Measurements from ENCODE around the gene DCUN1D2. TPM values are rescaled to one million over a fixed set of nuclear protein-coding genes. Genes with fewer than 3 reads are reported as not detected.

The DCUN1D2 gene
- total RNA-seq, 1 donor from 2014 or later = 17.0 TPM

GRCh38 chr13:113420833-113421600, 69.5 kb downstream of the DCUN1D2 start:
- TF ChIP-seq CTCF (IDR thresholded peaks at IDR 0.05) = no peak
- Mint-ChIP-seq H3K4me1 (ENCODE audit: low read depth) (peaks cover 13% of the 10 kb centered on the region), H3K9me3 (ENCODE audit: low read depth) (no peaks in the 10 kb centered on the region), H3K4me3 (ENCODE audit: unreplicated experiment) (no peak overlapping the region), H3K36me3 (ENCODE audit: low read depth) (peaks cover 9% of the 10 kb centered on the region), H3K27ac (ENCODE audit: unreplicated experiment) (no peak overlapping the region), H3K27me3 (ENCODE audit: low read depth) (no peaks in the 10 kb centered on the region)
- no peak for DNase-seq (ENCODE audit: low spot score)

- DNase-seq (ENCODE audit: low spot score) = no peak
- Mint-ChIP-seq H3K4me1 (ENCODE audit: low read depth) (peaks cover 13% of the 10 kb centered on the region), H3K27ac (ENCODE audit: unreplicated experiment) (no peak overlapping the region), H3K36me3 (ENCODE audit: low read depth) (peaks cover 9% of the 10 kb centered on the region), H3K27me3 (ENCODE audit: low read depth) (no peaks in the 10 kb centered on the region), H3K4me3 (ENCODE audit: unreplicated experiment) (no peak overlapping the region), H3K9me3 (ENCODE audit: low read depth) (no peaks in the 10 kb centered on the region)
- no peak for TF ChIP-seq CTCF (IDR thresholded peaks at IDR 0.05)
These were observed 70.3 kb downstream of the DCUN1D2 start for GRCh38 chr13:113420232-113420631.

- peaks cover 13% of the 10 kb centered on the region for H3K4me1 Mint-ChIP-seq (ENCODE audit: low read depth)
- H3K27ac Mint-ChIP-seq (ENCODE audit: unreplicated experiment) = no peak overlapping the region
- H3K36me3 Mint-ChIP-seq (ENCODE audit: low read depth) = peaks cover 9% of the 10 kb centered on the region
- TF ChIP-seq CTCF (IDR thresholded peaks at IDR 0.05) = no peak
- H3K4me3 Mint-ChIP-seq (ENCODE audit: unreplicated experiment) = no peak overlapping the region
- H3K27me3 Mint-ChIP-seq (ENCODE audit: low read depth) = no peaks in the 10 kb centered on the region
- H3K9me3 Mint-ChIP-seq (ENCODE audit: low read depth) = no peaks in the 10 kb centered on the region
- no peak for DNase-seq (ENCODE audit: low spot score)
These were observed 70.8 kb downstream of the DCUN1D2 start for GRCh38 chr13:113419531-113420193.

- Mint-ChIP-seq H3K9me3 (ENCODE audit: low read depth) (no peaks in the 10 kb centered on the region), H3K27me3 (ENCODE audit: low read depth) (no peaks in the 10 kb centered on the region), H3K27ac (ENCODE audit: unreplicated experiment) (no peak overlapping the region), H3K4me3 (ENCODE audit: unreplicated experiment) (no peak overlapping the region), H3K4me1 (ENCODE audit: low read depth) (peaks cover 22% of the 10 kb centered on the region), H3K36me3 (ENCODE audit: low read depth) (peaks cover 9% of the 10 kb centered on the region)
- no peak for DNase-seq (ENCODE audit: low spot score)
- TF ChIP-seq CTCF (IDR thresholded peaks at IDR 0.05) = no peak
These were observed 71.8 kb downstream of the DCUN1D2 start for GRCh38 chr13:113418722-113419049.

GRCh38 chr13:113417836-113418721, 72.4 kb downstream of the DCUN1D2 start:
- no peak overlapping the region for H3K27ac Mint-ChIP-seq (ENCODE audit: unreplicated experiment)

More at GRCh38 chr13:113417836-113418721, 72.4 kb downstream of the DCUN1D2 start:
- Mint-ChIP-seq H3K27me3 (ENCODE audit: low read depth) (no peaks in the 10 kb centered on the region), H3K4me1 (ENCODE audit: low read depth) (peaks cover 28% of the 10 kb centered on the region), H3K36me3 (ENCODE audit: low read depth) (peaks cover 11% of the 10 kb centered on the region), H3K4me3 (ENCODE audit: unreplicated experiment) (no peak overlapping the region), H3K9me3 (ENCODE audit: low read depth) (peaks cover 1% of the 10 kb centered on the region)
- TF ChIP-seq CTCF (IDR thresholded peaks at IDR 0.05) = no peak
- no peak for DNase-seq (ENCODE audit: low spot score)

Measured in chondrocyte (in vitro differentiated cells).